GM21737 (cell line): ENCODE data around the gene ASCL1.

Experiments used
- ATAC-seq: cut with Tn5 transposase; IDR thresholded peaks from one replicate; pipeline ENCODE4 v1.9.1; 2021; ENCODE audit warnings: mild to moderate bottlenecking, moderate library complexity; ENCODE audit not compliant: unreplicated experiment

Gene ASCL1

GRCh38 chr12:102957339-102958050, at the start of gene ASCL1:
ASCL1 (plus strand) TSS chr12:102957674; CDS start chr12:102958245, 571 bp downstream.
- no peak for ATAC-seq

- ATAC-seq: no peak
Measured at GRCh38 chr12:102907918-102908317, 49.6 kb upstream of the ASCL1 start.

- no peak for ATAC-seq
Measured at GRCh38 chr12:102910137-102910536, 47.3 kb upstream of the ASCL1 start.

- ATAC-seq: no peak
Measured at GRCh38 chr12:102910792-102911191, 46.7 kb upstream of the ASCL1 start.

- ATAC-seq: no peak
Measured at GRCh38 chr12:102911320-102911719, 46.2 kb upstream of the ASCL1 start.

- no peak for ATAC-seq
Measured at GRCh38 chr12:102912258-102912657, 45.2 kb upstream of the ASCL1 start.

GRCh38 chr12:102913453-102914226, 43.8 kb upstream of the ASCL1 start:
- no peak for ATAC-seq

GRCh38 chr12:102916252-102917025, 41.0 kb upstream of the ASCL1 start:
- no peak for ATAC-seq

GRCh38 chr12:102917026-102917787, 40.3 kb upstream of the ASCL1 start, which contains the start of gene PAH:
PAH (minus strand) TSS chr12:102917244; CDS start chr12:102917130, 114 bp downstream.
- ATAC-seq: peak; percentile 55

- ATAC-seq: no peak
Measured at GRCh38 chr12:102918840-102919239, 38.6 kb upstream of the ASCL1 start.

- no peak for ATAC-seq
Measured at GRCh38 chr12:102920271-102920670, 37.2 kb upstream of the ASCL1 start.

- no peak for ATAC-seq
Measured at GRCh38 chr12:102921240-102921639, 36.2 kb upstream of the ASCL1 start.

GRCh38 chr12:102927220-102927619, 30.3 kb upstream of the ASCL1 start:
- ATAC-seq: no peak

GRCh38 chr12:102933168-102933567, 24.3 kb upstream of the ASCL1 start:
- ATAC-seq: no peak

- ATAC-seq: no peak
Measured at GRCh38 chr12:102939059-102939458, 18.4 kb upstream of the ASCL1 start.

GRCh38 chr12:102939670-102940222, 17.7 kb upstream of the ASCL1 start:
- no peak for ATAC-seq

- ATAC-seq: no peak
Measured at GRCh38 chr12:102946042-102946441, 11.4 kb upstream of the ASCL1 start.

GRCh38 chr12:102948941-102949352, 8.5 kb upstream of the ASCL1 start:
- no peak for ATAC-seq

GRCh38 chr12:102950107-102950949, 7.1 kb upstream of the ASCL1 start:
- ATAC-seq: no peak
